Urinary bladder (tissue), 4 donors: ENCODE measurements around the gene CFAP77. TPM values are rescaled to one million over a fixed set of nuclear protein-coding genes. Genes with fewer than 3 reads are reported as not detected.

Source experiments
- DNase-seq: peaks from one replicate; pipeline ENCODE4 v3.0.0-alpha.2; 2015; ENCODE audit errors: extremely low spot score
- H3K27ac ChIP-seq: one replicate; pipeline ENCODE4 v1.5.1; 2013; ENCODE audit warnings: low read depth, mild to moderate bottlenecking, moderate library complexity
- H3K36me3 ChIP-seq: one replicate; pipeline ENCODE4 v1.6.1; 2013; ENCODE audit warnings: mild to moderate bottlenecking, moderate library complexity; ENCODE audit not compliant: insufficient read depth
- H3K4me1 ChIP-seq: one replicate; pipeline ENCODE4 v1.6.1; 2013; ENCODE audit warnings: mild to moderate bottlenecking, moderate library complexity; ENCODE audit not compliant: insufficient read depth
- H3K4me3 ChIP-seq: one replicate; pipeline ENCODE4 v1.5.1; 2013; ENCODE audit warnings: low read depth, low read length
- WGBS: extraction: QIAGEN DNeasy Blood & Tissue Kit; methylation state at CpG from one replicate; pipeline ENCODE4 v1.1.7; 2013; 5-methylcytosine and 5-hydroxymethylcytosine counted together
- polyA plus RNA-seq: library from polyadenylated mRNA; stranded (reverse); fragments of 200-250 nt; gene quantifications from one replicate; pipeline ENCODE4 v1.2.3, GENCODE V29; 2013
- total RNA-seq: library from RNA; depleted of rRNA; stranded (reverse); fragments of >200 nt; gene quantifications from one replicate; pipeline ENCODE4 v1.2.3, GENCODE V29; 2014
- donor health status: healthy with polysubstance abuse.
- donor health status: healthy.

CFAP77 gene
- total and polyA plus RNA-seq, 2 donors = not detected

- no peak for DNase-seq
- H3K4me3 ChIP-seq = no peak overlapping the region
- peaks cover 1% of the 10 kb centered on the region for H3K4me1 ChIP-seq
- no peaks in the 10 kb centered on the region for H3K36me3 ChIP-seq
- WGBS = 20% methylated on average over 12 of the region's 12 CpGs
- no peak overlapping the region for H3K27ac ChIP-seq
These were observed 5.2 kb downstream of the CFAP77 start for GRCh38 chr9:132415181-132415580.

- no peak overlapping the region for H3K27ac ChIP-seq
- no peak for DNase-seq
- no peaks in the 10 kb centered on the region for H3K4me1 ChIP-seq
- no peak overlapping the region for H3K4me3 ChIP-seq
- H3K36me3 ChIP-seq = no peaks in the 10 kb centered on the region
- 64% methylated on average over 5 of the region's 5 CpGs for WGBS
These were observed 8.8 kb downstream of the CFAP77 start for GRCh38 chr9:132418726-132419363.

DNA sequence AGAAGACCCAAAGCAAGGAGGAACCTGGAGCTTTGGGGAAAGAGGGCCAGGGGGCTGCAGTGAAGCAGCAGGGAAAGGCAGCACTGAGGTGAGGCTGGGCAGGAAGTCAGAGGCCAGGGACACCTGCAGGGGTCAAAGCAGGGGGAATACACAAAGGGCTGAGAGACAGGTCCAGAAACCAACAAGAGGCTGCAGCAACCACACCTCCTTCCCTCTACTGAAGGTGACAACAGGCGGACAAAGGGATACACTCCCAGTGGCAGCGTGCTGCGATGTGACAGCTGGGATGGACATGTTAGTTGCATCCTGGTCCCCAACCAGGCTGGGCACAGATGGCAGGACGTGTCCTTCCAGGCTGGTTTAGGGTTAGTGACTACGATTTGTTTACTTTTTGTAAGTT lies 12.6 kb downstream of the CFAP77 start:
- Histone ChIP-seq H3K4me1 (no peaks in the 10 kb centered on the region), H3K4me3 (no peak overlapping the region), H3K36me3 (no peaks in the 10 kb centered on the region), H3K27ac (no peak overlapping the region)
- WGBS = 43% methylated on average over 5 of the region's 5 CpGs
- no peak for DNase-seq

GRCh38 chr9:132423503-132423902 lies 13.5 kb downstream of the CFAP77 start:
- H3K4me3 ChIP-seq = no peak overlapping the region
- H3K27ac ChIP-seq = no peak overlapping the region
- H3K4me1 ChIP-seq = no peaks in the 10 kb centered on the region
- no peak for DNase-seq
- no peaks in the 10 kb centered on the region for H3K36me3 ChIP-seq
- WGBS = 61% methylated on average over 5 of the region's 5 CpGs

DNA sequence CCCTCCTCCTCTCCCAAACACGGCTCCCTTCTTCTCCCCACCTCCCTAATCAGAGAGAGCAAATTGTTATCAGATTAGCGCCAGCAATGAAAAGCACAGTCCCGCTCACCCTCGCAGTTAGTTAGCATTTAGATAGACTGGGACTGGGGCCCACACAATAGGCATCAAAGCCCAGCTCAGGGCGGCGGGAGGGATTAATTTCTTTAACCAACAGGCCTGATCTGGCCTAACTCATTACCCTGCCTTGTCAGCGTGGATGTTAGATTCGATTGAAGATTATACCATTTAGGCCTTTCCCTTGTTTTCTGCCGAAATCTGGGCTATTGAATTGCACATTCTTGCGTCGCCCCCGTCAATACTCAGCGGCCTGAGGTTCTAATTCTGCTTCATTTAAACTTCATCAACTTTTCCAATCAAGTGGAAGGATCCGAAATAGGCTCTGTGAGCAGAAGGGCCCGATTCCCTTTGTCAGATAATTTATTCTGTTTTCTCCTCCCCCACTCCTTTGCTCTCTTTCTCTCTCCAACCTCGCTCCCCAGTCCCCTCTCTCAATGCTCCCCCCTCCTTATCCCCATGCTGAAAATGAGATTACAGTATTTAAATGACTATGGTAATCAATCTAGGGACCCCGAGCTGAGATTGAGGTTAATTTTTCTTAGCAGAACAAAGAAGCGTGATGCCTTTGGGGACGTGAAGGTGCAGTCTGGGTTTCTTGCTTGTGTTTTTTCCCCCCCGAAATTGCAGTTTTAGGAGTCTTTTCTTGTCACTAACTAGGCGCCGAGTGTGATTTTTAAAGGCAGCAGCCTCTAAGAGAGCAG lies 15.1 kb downstream of the CFAP77 start:
- no peaks in the 10 kb centered on the region for H3K4me1 ChIP-seq
- no peaks in the 10 kb centered on the region for H3K36me3 ChIP-seq
- DNase-seq = no peak
- no peak overlapping the region for H3K4me3 ChIP-seq
- 26% methylated on average over 22 of the region's 22 CpGs for WGBS
- H3K27ac ChIP-seq = no peak overlapping the region

GRCh38 chr9:132425675-132426062 lies 15.7 kb downstream of the CFAP77 start:
- H3K4me3 ChIP-seq = no peak overlapping the region
- H3K4me1 ChIP-seq = no peaks in the 10 kb centered on the region
- H3K27ac ChIP-seq = no peak overlapping the region
- no peaks in the 10 kb centered on the region for H3K36me3 ChIP-seq
- WGBS = 24% methylated on average over 7 of the region's 7 CpGs
- DNase-seq = no peak

- no peak overlapping the region for H3K27ac ChIP-seq
- H3K36me3 ChIP-seq = no peaks in the 10 kb centered on the region
- H3K4me1 ChIP-seq = no peaks in the 10 kb centered on the region
- no peak overlapping the region for H3K4me3 ChIP-seq
- no peak for DNase-seq
- 43% methylated on average over 17 of the region's 17 CpGs for WGBS
These were observed 16.8 kb downstream of the CFAP77 start for GRCh38 chr9:132426639-132427414.

- WGBS = 48% methylated on average over 1 of the region's 1 CpG
- no peaks in the 10 kb centered on the region for H3K36me3 ChIP-seq
- no peak for DNase-seq
- H3K4me1 ChIP-seq = no peaks in the 10 kb centered on the region
- no peak overlapping the region for H3K27ac ChIP-seq
- no peak overlapping the region for H3K4me3 ChIP-seq
These were observed 21.0 kb downstream of the CFAP77 start for GRCh38 chr9:132430998-132431397.

GRCh38 chr9:132434881-132435280 lies 24.9 kb downstream of the CFAP77 start:
- DNase-seq = no peak
- H3K36me3 ChIP-seq = no peaks in the 10 kb centered on the region
- no peak overlapping the region for H3K4me3 ChIP-seq
- WGBS = 27% methylated on average over 10 of the region's 10 CpGs
- H3K27ac ChIP-seq = no peak overlapping the region
- no peaks in the 10 kb centered on the region for H3K4me1 ChIP-seq

DNA sequence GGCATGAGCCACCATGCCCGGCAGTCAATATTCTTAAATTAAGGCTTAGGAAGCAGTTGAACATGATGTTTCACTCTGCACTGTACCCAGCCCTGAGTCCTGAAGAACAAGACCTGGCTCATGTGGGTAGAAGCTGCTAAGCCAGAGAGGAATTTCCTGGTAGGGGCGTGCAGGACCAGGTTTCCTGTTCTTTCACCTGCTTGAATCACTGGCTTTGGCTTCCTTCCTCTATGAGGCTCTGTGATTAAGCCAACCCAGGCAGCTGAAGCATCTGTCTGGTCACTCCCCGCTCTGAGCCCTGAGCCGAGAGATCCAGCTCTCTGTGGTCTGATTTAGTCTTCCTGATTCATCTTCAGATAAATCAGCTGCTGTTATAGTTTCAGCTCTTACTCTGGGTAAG lies 29.1 kb downstream of the CFAP77 start:
- DNase-seq = no peak
- H3K4me3 ChIP-seq = no peak overlapping the region
- H3K4me1 ChIP-seq = no peaks in the 10 kb centered on the region
- 69% methylated on average over 4 of the region's 4 CpGs for WGBS
- H3K36me3 ChIP-seq = no peaks in the 10 kb centered on the region
- no peak overlapping the region for H3K27ac ChIP-seq

DNA sequence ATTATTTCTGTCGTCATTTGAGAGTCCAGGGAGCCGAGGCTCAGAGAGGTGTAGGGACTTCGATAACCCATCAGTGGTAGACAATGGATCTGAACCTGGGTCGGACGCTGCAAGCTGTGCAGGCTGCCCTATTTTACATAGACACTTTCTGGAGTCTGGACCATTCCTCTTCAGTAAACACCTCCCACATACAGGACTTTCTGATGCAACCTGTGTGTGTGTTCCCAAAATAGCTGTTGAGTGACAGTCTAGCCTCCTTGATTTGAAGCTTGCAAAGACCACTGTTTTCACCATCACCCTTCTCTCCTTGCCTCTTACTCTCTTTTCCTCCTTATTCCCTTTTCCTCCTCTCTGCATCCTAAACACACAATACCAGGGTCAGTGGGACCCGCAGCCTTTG lies 30.7 kb downstream of the CFAP77 start:
- DNase-seq = no peak
- WGBS = 76% methylated on average over 6 of the region's 6 CpGs

DNA sequence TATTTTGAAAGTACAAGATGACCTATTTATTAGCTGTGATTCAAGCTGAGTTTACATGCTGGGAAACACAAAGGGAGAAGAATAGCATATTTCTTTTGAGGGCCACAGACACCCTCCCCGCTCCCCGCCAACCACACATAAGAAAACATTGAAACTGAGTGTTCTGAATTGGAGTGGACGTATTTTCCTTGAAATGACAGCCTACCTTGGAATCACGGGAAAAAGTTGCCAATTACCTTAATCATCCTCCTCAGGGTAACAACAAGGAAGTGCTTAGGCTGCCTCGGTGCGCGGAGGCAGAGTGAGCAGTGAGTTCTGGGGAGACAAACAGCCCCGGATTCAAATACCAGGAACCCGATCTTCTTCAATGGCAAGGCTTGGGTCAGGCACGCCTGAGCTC lies 31.4 kb downstream of the CFAP77 start:
- Histone ChIP-seq H3K27ac (no peak overlapping the region), H3K36me3 (no peaks in the 10 kb centered on the region), H3K4me1 (no peaks in the 10 kb centered on the region), H3K4me3 (no peak overlapping the region)
- no peak for DNase-seq
- 43% methylated on average over 10 of the region's 10 CpGs for WGBS

More for the DNA sequence above, 30.7 kb downstream of the CFAP77 start:
- H3K4me1 ChIP-seq = no peaks in the 10 kb centered on the region
- no peak overlapping the region for H3K4me3 ChIP-seq
- no peaks in the 10 kb centered on the region for H3K36me3 ChIP-seq
- H3K27ac ChIP-seq = no peak overlapping the region

GRCh38 chr9:132443951-132444607 lies 34.1 kb downstream of the CFAP77 start:
- Histone ChIP-seq H3K36me3 (no peaks in the 10 kb centered on the region), H3K4me1 (no peaks in the 10 kb centered on the region), H3K4me3 (no peak overlapping the region), H3K27ac (no peak overlapping the region)
- 54% methylated on average over 10 of the region's 10 CpGs for WGBS
- DNase-seq = no peak
